ENCODE measurements around the gene ITGAX. TPM values are rescaled to one million over a fixed set of nuclear protein-coding genes. Genes with fewer than 3 reads are reported as not detected.

Gene ITGAX
- total RNA-seq, 1 experiment from 2014 or later = 1.9 TPM

DNA sequence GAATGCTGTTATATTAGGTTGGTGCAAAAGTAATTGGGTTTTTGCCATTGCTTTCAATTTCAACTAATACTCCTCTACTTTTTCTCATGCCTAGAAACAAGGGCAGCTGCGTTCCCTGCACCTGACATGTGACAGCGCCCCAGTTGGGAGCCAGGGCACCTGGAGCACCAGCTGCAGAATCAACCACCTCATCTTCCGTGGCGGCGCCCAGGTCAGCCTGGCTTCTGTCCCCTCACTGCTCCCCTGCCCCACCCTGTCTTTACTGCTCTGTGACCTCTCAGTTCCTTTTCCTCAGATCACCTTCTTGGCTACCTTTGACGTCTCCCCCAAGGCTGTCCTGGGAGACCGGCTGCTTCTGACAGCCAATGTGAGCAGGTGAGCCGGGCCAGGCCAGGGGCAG, 21.7 kb downstream of the ITGAX start (continued):
- TF ChIP-seq EZH2phosphoT487 (IDR thresholded peaks at IDR 0.05; ENCODE audit: borderline replicate concordance) = no peak
- TF ChIP-seq EGR1 (IDR thresholded peaks at IDR 0.05; ENCODE audit: low read depth) = no peak
- no peak for TF ChIP-seq MAX (IDR thresholded peaks at IDR 0.05)
- no peak for TF ChIP-seq TCF7L2 (IDR thresholded peaks at IDR 0.05; ENCODE audit: borderline replicate concordance, extremely low read depth, insufficient read depth, insufficient read length)
- TF ChIP-seq POLR2AphosphoS5 (IDR thresholded peaks at IDR 0.05; ENCODE audit: low read depth, low read length) = no peak
- TF ChIP-seq CBX3 (IDR thresholded peaks at IDR 0.05; ENCODE audit: low read depth) = no peak
- TF ChIP-seq, protein P1, sequence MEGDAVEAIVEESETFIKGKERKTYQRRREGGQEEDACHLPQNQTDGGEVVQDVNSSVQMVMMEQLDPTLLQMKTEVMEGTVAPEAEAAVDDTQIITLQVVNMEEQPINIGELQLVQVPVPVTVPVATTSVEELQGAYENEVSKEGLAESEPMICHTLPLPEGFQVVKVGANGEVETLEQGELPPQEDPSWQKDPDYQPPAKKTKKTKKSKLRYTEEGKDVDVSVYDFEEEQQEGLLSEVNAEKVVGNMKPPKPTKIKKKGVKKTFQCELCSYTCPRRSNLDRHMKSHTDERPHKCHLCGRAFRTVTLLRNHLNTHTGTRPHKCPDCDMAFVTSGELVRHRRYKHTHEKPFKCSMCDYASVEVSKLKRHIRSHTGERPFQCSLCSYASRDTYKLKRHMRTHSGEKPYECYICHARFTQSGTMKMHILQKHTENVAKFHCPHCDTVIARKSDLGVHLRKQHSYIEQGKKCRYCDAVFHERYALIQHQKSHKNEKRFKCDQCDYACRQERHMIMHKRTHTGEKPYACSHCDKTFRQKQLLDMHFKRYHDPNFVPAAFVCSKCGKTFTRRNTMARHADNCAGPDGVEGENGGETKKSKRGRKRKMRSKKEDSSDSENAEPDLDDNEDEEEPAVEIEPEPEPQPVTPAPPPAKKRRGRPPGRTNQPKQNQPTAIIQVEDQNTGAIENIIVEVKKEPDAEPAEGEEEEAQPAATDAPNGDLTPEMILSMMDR (IDR thresholded peaks at IDR 0.05 in 2 of 3, conservative IDR thresholded peaks at IDR 0.05 in 1 of 3; ENCODE audit: borderline replicate concordance in 1 of 3, insufficient read depth in 1 of 3, low read depth in 2 of 3, low read length in 2 of 3) = no peak

- RAD21 ChIA-PET (ENCODE audit: low non-redundant PET in 1 of 2, low total read pairs in 2 of 2, uncharacterized antibody in 2 of 2, unreplicated experiment in 2 of 2) = no interaction called here
- Histone ChIP-seq H3K9me2 (ENCODE audit: insufficient read depth) (no peaks in the 10 kb centered on the region), H3K27me3 (ENCODE audit: insufficient read depth, low read length) (peaks cover 3% of the 10 kb centered on the region; the same call in 1 of the 2 replicates), H3K4me2 (ENCODE audit: low read length) (no peak overlapping the region), H3K9ac (ENCODE audit: low read length) (no peak overlapping the region), H3K27ac (ENCODE audit: low read depth, low read length) (no peak overlapping the region), H3K4me3 (replicated peaks in 1 of 2; ENCODE audit: low read depth in 1 of 2, low read length in 2 of 2) (no peak overlapping the region), H2AFZ (ENCODE audit: low read depth, low read length, poor library complexity, severe bottlenecking) (no peak overlapping the region), H3K79me2 (ENCODE audit: insufficient read depth, low read length) (no peaks in the 10 kb centered on the region), H3K36me3 (ENCODE audit: control insufficient read depth in 1 of 2, insufficient read depth in 2 of 2, low read length in 2 of 2) (no peaks in the 10 kb centered on the region), H4K20me1 (ENCODE audit: insufficient read depth) (no peaks in the 10 kb centered on the region), H3K4me1 (ENCODE audit: control insufficient read depth in 1 of 2, insufficient read depth in 2 of 2, low read length in 2 of 2) (peaks cover 0 to 1% of the 10 kb centered on the region in 2 experiments; a peak in 2 of 4 replicates), H3K9me3 (ENCODE audit: control insufficient read depth in 1 of 2, insufficient read depth in 1 of 2, low read depth in 1 of 2, low read length in 2 of 2) (no peaks in the 10 kb centered on the region)
- CTCF ChIA-PET = no interaction called here
- POLR2A ChIA-PET = no interaction called here
- no peak for ATAC-seq
- DNase-seq (ENCODE audit: low read depth, low spot score) = no peak
- BruUV-seq (replicated peaks) = no TSS peak
- intact Hi-C loops (cut with micrococcal nuclease) = no loop called here
- TF ChIP-seq, protein P2, sequence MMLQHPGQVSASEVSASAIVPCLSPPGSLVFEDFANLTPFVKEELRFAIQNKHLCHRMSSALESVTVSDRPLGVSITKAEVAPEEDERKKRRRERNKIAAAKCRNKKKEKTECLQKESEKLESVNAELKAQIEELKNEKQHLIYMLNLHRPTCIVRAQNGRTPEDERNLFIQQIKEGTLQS (IDR thresholded peaks at IDR 0.05) = no peak
- TF ChIP-seq ZNF274 (IDR thresholded peaks at IDR 0.05; ENCODE audit: low read depth, low read length) = no peak
- no peak for TF ChIP-seq SP1 (IDR thresholded peaks at IDR 0.05; ENCODE audit: low read depth)
Observed at GRCh38 chr16:31377210-31377903, 22.4 kb downstream of the ITGAX start.
